GM11168 (cell line): Measurements from ENCODE around the gene SENP5.

Source experiments
- in situ Hi-C: fragments of 300-500 bp; cut with MboI; formaldehyde crosslinking; loops from one replicate; pipeline ENCODE4 v1.12.0; 2022; ENCODE audit warnings: low sequenced_read_pairs; ENCODE audit not compliant: unreplicated experiment

The SENP5 gene

DNA sequence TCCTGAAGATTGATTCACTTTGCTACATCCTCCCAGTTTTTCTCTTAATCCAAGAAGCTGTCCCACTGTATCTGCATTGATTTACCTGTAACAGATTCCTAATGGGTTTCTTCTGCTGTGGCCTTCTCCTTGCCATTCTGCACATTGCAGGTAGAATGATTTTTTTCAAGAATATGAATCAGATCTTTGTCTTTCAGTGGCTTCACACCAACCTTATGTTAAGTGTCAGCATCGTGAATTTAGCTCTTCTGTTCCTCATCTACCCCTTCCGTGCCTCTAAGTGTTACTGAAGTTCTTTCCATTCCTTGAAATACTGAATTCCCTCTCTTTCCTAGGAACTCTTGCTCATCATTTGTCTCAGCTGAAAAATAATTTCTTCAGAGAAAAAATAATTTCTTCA is 7.5 kb downstream of the SENP5 start:
- in situ Hi-C loops: no loop called here

DNA sequence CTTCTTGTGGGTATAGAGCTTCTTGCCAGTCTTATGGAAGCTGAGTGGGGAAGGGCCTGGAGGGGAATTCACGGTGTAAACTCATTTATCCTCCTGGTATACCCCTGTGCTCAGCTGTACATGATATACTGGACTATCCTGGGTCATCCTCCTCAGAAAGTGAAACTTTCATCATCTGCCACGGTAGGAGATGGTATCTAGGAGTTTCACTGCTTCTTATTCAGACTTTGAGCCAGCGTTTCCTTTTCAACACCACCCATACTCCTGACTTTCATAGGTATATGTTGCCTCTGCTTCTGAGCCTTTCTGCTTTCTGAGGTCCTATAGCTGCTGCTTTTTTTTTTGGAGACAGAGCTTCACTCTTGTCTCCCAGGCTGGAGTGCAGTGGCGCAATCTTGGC is 15.6 kb downstream of the SENP5 start:
- in situ Hi-C loops: no loop called here

DNA sequence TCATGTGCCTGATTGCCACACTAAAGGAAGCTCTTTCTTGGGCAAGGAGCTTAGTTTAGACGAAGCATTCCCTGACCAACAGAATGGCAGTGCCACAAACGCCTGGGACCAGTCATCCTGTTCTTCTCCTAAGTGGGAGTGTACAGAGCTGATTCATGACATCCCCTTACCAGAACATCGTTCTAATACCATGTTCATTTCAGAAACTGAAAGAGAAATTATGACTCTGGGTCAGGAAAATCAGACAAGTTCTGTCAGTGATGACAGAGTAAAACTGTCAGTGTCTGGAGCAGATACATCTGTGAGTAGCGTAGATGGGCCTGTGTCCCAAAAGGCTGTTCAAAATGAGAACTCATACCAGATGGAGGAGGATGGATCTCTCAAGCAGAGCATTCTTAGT is 18.4 kb downstream of the SENP5 start:
- in situ Hi-C loops: no loop called here

DNA sequence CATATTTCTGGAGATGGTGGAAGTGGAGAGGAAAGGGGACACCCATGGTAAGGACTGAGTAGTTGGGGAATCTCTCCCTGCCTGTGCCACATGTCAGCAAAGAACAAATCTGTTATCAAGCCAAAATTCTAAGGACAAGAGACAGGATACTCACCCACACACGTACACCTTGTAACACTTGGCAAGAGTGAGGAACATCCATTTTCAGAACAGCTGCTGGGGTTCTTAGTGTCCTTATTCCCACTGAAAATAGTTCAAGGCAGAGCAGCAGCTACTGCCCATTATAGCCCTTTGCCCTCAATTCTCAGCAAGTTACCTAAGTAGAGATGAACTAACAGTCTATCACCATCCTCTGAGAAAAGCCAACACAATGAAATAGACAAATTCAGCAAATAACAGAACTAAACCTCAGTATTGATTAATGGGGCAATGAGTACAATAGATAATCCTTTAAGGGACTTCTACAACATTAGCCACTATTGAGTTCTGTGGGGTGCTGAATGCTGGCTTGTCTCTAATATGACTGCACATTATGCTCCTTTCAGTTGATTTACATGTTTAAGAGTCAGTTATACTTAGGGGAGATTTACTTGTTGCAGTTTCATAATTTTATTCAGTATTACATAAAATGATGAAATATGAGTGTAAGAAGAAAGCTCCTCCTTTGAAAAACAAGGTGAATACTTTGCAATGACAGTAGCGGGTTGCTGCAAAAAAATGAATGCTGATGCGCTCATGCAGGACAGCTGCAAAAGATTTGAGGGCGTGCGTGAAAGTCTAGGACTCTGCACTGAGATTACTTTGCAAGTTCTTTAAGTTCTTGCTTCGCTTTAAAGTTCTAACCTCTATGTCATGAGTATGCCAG is 22.4 kb downstream of the SENP5 start:
- in situ Hi-C loops: no loop called here

DNA sequence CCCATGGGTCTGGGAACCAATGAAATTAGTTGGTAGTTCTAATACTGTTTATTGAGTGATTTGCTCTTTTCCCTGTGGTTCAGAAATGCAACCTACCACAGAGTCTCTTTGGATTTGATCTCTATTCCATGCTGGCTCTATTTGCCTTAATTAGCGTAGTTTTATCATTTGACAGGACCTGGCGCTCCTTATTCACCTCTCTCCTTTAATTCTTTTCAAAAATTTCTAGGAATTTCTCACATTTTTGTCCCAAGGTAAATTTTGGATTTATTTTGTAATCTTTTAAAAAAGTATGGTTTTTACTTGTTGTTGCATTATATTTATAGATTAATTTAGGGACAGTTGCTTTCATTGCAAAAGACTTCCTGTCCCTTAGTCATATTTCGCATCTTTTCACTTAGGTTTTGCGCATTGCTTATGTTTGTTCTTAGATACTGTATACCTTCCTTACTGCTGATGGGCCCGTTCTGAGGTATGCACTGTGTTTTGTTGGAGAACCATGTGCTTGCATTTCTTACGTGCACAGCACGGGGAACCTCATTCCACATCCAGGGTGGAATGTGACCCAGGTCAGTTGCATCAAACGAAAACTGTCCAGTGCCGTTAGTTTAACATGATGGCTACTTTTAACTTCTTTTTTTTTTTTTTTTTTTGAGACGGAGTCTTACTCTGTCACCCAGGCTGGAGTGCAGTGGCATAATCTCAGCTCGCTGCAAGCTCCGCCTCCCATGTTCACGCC is 27.0 kb downstream of the SENP5 start:
- in situ Hi-C loops: no loop called here

DNA sequence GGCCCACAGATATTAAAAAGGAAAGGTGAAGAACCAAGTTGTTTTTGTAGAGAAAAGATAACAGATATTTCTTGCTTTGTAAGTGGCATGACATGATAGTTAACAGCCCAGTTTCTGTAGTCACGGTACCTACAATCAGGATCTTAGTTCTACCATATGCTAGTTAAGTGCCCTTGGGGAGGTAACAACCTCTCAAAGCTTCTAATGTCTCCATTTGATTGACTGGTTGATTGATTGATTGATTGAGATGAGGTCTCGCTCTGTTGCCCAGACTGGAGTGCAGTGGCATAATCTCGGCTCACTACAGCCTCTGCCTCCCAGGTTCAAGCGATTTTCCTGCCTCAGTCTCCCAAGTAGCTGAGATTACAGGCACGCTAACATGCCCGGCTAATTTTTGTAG is 28.5 kb downstream of the SENP5 start:
- in situ Hi-C loops: no loop called here

DNA sequence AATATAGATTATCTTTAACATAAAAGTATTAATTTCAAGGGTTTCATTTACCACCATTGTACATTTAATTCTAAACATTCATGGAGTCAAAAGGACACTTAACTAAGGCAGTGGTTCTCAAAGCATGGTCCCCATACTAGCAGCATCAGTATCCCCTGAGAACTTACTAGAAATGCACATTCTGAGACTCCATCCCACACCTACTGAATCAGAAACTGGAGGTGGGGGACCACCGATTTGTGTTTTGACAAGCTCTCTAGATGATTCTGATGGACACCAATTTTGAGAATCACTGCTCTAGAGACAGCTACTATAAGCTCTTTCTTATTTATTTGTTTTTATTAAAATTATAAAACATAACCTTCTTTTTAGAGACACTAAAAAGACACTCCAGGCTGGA is 34.0 kb downstream of the SENP5 start:
- in situ Hi-C loops: no loop called here

DNA sequence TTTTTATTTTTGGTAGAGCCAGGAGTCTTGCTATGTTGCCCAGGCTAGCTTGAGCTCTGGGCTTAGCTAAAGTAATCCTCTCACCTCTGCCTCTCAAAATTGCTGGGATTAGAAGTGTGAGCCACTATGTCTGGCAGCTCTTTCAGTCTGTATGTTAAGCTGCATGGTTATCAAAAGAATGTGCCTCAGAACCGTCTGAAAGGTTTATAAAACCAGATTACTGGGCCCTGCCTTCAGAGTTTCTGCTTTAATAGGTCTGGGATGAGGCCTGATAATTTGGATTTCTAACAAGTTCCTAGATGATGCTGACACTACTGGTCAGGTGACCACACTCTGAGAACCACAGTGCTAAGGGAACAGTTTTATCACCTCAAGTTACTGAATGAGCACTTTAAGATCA is 34.6 kb downstream of the SENP5 start:
- in situ Hi-C loops: no loop called here

DNA sequence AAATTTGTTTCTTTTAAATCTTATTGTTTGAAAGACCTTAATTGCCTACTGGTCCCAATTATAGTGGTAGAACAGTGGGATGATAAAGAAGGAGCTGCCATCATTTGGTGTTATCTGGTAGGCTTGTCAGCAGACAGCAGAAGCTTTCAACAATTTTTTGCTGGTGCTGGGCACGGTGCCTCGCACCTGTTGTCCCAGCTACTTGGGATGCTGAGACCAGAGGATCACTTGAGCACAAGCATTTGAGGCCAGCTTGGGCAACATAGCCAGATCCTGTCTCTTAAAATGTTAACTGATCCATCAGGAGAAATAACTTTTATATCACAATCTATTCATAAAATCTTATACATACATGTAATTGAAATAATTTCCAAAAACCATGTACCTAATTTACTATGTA is 36.0 kb downstream of the SENP5 start:
- in situ Hi-C loops: no loop called here

DNA sequence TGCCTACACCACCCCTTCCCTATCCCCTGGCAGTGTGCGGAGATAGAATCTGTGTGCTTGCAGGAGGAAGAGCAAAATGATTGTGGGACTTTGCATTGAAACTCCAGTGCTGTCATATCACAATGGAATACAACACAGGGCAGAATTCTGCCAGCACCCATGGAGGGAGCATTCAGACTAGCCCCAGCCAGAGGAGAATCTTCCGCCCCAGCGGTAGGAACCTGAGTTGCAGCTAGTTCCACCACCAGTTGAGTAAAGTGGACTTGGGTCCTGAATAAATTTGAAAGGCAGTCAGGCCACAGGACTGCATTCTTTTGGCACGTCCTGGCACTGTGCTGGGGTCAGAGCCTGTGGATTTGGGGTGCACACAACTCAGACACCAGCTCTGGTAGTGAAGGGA is 47.1 kb downstream of the SENP5 start:
- in situ Hi-C loops: no loop called here

DNA sequence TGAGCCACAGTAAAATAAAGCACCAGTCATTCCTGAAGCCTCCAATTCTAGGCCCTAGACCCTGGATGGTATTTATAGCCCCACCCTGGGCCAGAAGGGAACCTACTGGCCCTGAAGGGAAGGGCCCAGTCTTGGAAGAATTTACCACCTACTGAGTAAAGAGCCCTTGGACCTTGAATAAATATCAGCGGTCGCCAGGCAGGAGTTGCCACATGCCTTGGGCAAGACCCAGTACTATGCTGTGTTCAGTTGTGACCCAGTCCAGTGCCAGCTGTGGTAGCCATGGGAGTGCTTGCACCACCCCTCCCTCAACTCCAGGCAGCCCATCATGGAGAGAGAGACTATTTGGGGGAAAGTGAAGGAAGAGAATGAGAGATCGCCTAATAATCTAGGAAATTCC is 47.7 kb downstream of the SENP5 start:
- in situ Hi-C loops: no loop called here

DNA sequence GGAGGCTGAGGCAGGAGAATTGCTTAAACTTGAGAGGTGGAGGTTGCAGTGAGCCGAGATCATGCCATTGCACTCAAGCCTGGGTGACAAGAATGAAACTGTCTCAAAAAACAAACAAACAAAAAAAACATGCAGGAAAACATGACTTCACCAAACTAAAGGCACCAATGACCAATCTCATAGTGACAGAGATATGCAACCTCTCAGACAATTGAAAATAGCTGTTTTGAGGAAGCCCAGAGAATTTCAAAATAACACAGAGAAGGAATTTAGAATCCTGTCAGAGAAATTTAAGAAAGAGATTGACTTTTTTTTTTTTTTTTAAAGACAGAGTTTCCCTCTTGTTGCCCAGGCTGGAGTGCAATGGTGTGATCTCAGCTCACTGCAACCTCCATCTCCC is 48.5 kb downstream of the SENP5 start:
- in situ Hi-C loops: no loop called here

DNA sequence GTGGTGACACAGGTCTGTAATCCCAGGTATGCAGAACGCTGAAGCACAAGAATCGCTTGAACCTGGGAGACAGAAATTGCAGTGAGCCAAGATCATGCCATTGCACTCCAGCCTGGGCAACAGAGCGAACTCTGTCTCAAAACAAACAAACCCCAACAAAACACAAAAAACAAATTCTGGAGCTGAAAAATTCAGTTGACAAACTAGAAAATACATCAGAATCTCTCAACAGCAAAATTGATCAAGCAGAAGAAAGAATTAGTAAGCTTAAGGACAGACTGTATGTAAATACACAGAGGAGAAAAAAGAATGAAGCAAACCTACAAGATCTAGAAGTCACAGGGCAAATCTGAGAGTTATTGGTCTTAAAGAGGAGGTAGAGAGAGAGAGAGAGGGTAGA is 49.3 kb downstream of the SENP5 start:
- in situ Hi-C loops: no loop called here

DNA sequence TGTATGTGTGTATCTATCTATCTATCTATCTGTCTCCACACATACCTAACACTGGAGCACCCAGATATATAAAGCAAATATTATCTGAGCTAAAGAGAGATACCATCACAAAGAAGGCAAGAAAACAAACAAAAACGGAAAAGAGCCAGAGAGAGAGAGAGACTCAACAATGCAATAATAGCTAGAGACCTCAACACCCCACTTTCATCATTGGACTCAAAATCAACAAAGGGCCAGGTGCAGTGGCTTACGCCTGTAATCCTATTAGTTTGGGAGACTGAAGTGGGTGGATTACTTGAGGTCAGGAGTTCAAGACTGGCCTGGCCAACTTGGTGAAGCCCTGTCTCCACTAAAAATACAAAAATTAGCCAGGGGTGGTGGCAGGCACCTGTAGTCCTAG is 51.2 kb downstream of the SENP5 start:
- in situ Hi-C loops: no loop called here

DNA sequence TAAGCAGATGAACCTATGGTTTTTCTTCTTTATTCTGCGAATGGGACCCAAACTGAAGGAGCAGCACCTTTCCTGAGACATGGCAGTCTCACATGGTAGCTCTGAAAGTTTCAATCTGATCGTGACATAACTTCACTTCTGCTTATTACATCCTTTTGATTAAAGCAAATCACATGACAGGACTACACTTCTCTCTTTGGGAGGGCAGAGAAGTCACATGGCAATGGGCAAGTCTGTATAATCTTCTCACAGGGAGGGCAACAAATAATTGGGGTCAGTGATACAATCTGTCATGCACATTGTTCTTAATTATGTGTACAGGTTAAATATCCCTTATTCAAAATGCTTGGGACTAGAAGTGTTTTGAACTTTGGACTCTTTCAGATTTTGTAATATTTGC is 53.0 kb downstream of the SENP5 start:
- in situ Hi-C loops: no loop called here

DNA sequence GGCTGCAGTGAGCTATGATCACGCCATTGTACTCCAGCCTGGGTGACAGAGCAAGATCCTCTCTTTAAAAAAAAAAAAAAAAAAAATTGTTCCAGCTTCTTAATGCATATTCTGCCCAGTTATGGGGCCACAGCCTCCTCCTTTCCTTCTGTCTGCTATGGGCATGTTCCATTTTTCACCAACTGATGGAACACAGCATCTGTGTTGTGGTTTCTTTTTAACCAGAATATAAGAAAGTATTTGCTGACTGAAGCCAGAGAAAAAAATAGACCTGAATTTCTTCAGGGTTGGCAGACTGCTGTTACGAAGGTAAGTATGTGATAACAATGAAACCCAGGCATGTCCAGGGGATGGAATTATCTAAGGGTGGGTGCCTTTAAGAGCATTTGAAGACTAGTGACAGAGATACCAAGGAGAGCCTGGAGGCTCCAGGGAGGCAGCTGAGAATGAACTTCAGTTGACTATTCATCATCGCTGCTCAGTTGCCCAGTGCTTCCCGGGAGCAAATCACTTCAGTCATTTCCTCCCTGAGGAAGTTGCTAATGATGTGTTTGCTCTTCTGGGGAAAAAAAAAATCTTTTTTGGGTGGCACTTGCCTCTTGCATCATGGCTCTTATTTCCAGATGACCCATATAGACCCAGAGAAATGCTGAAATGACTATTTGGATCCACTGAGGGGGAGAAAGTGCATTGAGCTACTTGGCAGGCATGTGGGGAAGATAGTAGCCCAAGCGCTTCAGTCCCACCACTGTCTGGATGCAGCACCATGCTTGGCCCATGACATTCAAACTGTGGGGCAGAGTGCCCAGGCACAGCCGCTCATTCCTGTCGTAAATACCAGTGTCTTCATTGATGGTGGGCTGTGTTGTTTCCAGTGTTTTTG is 60.1 kb downstream of the SENP5 start:
- in situ Hi-C loops: no loop called here

DNA sequence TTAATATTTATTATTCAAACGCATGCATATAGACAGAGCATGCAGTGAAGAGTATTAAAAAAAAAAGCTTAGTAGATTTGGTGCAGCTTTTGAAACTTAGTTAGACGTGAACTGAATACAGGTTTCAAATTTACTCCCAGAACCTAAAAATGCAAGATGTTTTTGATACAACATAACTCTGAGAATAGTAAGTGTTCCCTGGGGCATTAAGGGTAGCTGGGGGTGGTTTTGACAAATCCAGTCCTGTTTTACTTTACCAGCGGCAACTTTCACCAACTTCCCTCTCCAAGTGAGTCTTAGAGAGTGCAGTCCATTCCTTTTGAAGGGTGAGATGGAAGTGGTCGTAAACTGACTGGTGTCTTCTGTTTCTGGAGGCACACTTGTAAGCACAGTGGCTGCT is 63.4 kb downstream of the SENP5 start:
- in situ Hi-C loops: no loop called here

DNA sequence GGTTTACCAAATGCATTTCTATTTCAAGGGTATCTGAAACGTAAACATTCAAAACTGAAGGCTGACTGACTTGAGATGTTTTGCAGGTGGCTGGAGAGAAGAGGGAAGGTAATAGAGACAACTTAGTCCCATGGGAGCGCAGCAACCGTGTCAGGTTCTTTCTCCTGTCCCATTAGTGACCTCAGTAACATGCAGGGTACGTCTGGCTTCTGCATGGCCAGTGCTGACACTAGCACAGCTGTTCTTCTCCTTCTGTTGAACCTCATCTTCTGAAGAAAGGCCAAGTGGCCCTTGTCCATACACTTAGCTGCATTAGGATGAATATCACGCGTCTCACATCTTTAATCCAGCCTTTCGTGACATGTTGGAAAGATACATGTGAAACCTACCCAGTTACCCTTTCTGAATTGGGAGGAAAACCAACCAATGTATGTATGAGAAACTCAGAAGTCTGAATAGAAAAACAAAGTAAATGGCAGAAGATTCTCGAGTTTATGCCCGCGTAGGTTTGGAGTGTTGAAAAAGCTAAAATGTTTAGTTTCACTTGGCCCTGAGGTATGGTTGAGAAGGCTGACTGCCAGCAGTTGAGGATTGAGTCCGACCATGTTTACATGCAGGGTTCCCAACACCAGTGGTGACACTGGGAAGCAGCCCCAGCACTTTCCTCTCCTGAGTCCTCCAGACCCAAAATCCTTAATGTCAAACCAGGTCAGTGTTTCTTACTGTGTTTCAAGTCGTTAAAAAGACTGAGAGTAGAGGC is 64.3 kb downstream of the SENP5 start:
- in situ Hi-C loops: no loop called here

DNA sequence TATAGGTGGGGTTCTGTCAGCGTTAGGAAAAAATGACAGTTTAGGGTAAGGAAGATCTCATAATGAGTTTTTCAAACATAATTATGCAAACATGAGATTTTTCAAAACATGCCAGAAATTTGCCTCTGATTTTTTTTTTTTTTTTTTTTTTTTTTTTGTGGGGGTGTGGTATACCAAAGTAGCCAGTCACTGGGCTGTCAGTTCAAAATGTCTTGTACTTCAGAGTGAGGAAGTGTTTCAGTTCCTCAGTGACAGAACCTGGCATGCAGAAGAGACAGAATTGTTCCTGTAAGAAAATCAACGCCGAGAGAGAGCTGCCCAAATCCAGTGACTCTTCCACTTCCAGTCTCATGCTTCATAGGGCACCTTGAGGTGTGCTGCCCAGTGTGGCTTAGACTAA is 64.9 kb downstream of the SENP5 start:
- in situ Hi-C loops: no loop called here

DNA sequence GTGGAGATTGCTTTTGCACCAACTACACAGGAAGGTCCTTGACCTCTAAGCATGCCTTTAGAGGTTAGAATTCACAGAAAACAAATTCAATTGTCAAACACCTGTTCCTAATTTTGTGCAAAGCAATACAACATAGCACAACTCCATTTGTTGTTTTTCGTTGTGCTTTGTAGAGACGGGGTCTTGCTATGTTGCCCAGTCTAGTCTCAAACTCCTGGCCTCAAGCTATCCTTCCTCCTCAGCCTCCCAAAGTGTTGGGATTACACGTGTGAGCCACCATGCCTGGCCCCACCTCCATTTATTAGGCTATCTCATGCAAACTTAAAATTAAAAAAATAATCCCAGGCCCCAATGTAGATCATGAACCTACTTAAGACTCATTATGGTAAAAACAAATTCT is 68.6 kb downstream of the SENP5 start:
- in situ Hi-C loops: no loop called here
